HG02759 (cell line): ENCODE results near the gene GALNT12.

Experiments used
- ATAC-seq: cut with Tn5 transposase; IDR thresholded peaks from one replicate; pipeline ENCODE4 v1.9.1; 2021; ENCODE audit warnings: mild to moderate bottlenecking, moderate library complexity; ENCODE audit not compliant: unreplicated experiment

The GALNT12 gene

DNA sequence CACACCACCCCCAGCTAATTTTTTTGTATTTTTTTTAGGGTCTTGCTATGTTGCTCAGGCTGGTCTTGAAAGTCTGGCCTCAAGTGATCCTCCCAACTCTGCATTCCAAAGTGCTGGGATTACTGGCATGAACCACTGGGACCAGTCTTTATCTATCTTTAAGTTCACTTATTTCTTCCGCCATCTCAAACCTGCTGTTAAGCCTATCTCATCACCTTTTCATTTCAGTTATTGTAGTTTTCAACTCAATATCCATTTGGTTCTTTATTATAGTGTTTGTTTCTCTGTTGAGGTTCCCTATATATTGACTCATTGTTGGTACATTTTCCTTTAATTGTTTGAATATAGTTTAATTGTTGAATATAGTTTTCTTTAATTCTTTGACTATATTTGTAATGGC, 48.1 kb downstream of the GALNT12 start:
- ATAC-seq: no peak

DNA sequence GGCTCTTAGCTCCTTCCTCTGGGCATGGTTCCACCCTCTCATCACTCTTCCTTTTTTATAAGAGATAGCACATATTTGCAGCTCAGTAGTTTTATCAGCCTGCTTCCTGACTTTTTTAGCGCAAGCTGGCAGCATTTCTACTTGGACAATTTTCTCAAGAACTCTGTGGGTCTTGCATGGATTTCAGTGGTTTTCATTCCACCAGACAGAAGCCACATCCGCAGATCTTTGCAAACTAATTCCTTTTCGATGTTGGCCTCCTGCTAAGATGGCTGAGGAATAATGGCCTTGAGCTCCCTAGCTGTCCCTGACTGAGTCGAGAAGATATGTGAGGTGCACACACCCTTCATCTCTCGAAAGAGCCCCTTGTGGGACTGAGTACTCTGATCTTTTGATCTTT, 49.5 kb downstream of the GALNT12 start:
- no peak for ATAC-seq

- ATAC-seq: no peak
These were observed 52.5 kb downstream of the GALNT12 start for GRCh38 chr9:98859941-98860340.

DNA sequence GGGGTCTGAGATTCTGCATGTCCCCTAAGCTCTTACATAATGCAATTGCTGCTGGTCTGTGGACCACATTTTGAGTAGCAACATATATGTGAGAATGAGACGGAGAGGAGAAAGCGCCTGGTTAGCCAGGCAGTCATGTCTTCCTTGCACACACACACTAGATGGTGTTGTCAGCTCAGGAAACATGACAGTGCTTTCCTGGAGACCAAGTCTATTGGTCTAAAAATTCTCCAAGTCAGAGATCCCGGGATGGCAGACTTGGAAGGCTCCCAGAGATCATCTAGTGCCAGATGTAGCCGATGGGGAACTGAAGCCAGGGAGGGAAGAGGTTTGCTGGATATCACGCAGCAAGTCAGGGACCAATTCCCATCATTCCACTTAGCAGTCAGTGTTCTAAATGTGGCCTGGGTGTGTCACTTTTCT, 53.4 kb downstream of the GALNT12 start:
- ATAC-seq: no peak

DNA sequence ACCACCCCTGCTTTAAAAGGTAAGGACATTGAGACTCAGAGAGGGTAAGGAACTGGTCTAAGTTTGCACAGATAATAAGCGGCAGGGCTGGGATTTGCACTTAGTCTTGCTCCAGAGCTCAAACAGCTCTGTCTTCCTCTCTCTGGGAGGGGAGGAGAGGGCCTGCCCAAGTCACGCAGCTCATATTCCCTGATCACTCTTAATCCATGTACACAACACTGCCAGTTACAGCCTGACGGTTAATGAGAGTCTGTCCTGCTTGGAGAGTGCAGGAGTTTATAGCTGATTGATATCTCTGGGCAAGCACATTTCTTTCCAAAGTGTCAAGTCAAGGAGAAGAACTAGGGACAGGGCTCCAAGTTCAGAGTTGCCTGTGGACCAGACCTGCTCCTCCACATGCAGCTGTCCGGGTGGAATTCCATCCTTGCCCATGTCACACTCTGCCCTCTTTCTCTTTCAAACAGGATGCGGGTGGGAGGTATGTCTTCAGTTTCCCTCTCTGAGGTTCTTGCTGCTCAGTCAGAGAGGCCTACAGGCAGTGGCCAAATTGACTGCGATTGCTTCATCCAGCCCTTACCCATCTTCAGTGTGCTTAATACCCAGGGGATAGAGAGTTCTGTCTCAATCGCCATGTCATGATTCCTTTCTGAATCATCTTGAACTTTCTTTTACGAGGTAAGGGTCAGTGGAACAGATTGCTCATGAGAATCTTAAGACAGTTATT, 54.5 kb downstream of the GALNT12 start:
- ATAC-seq: no peak

DNA sequence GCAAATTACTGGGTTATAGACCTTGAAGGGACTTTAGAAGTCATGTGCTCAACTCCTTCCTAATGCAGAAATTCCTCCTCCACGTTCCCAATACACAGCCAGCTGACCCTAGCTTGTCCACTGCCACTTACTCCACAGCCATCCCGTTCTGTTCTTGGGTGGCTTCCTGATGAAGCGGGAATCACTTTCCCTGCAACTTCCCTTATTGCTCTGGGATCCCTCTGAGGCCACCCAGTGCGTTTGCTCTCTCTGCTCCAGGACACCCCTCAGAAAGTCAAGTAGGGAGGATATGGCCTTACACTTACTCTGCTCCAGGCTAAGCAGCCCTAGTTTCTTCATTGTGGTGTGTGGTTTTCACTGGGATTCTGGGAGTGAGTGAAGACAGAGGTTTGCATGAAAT, 55.5 kb downstream of the GALNT12 start:
- ATAC-seq: no peak

DNA sequence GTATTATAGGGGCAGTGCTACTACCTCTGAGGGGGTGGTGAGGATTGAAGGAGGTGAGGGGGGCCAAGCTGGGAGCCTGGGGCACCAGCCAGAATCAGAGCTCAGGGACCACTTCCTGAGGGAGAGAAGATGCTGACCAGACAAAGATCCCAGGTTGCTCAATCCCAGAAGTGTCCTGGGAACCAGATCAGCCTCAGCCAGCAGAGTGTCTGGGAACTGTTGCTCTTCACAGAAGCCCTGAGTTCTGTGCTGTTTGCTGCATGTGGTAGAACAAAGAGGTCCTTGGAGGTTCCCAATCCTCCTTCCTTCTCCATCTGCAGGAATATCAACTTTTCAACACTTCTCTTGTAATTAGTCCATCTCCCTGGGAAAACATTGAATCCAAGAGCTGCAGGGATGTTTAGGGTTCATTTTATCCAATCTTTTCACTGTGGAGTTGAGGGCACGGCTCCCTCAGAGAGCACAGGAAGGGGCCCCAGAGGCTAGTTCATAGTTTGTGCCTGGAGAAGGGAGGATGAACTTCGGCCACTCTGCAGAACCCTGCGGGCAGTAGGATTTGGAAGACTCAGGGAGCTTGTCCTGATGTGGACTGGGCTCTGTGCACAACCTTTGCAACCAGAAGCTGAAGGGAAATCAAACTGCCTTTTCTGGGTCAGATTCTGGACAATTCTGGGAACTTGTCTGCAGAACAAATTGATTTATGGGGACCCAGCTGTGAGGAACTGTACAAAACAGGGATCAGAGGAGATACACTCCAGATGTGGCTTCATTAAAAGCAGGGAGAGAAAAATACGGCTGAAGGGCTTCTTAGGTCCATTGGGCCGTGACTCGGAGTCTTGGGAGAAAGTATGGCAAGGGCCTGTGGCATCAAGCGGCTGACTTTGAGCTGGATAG, 57.1 kb downstream of the GALNT12 start:
- no peak for ATAC-seq

GRCh38 chr9:98865284-98865875, 57.9 kb downstream of the GALNT12 start:
- ATAC-seq: no peak

GRCh38 chr9:98866435-98867102, 59.1 kb downstream of the GALNT12 start:
- ATAC-seq: no peak

- no peak for ATAC-seq
These were observed 59.6 kb downstream of the GALNT12 start for GRCh38 chr9:98867103-98867428.

DNA sequence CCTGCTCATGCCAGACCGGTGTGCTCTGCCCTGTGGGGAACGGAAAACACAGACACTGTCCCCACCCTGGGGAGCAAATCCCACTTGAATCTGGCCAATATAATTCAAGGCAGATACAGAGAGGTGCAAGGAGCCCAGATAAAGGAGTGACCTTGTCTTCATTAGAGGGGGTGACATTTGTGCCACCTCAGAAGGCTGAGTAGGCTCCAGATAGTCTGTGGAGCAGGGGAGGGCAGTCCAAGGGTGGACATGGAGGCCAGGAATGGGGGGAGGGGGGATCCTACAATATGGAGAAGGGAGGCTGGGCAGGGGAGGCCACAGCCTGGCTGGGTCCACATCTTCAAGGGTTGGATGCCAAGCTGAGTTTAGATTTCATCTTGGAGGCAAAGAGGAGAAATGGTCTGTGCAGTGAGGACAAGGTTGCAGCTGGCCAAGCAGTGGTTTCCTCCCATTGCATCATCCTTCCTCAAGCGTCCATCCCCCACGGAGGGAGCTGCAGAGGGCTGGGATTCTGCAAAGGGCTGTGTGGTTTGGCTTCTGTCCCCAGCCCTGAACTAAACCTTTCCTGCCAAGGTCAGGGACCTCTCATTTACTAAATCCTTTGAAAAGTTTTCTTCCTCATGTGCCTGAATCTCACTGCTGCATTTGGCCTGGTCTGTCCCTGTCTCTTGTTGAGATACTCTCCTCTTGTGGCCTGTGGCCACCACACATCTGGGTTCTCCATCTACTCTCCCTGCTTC, 60.1 kb downstream of the GALNT12 start:
- no peak for ATAC-seq

- no peak for ATAC-seq
These were observed 61.7 kb downstream of the GALNT12 start for GRCh38 chr9:98869078-98869745.

DNA sequence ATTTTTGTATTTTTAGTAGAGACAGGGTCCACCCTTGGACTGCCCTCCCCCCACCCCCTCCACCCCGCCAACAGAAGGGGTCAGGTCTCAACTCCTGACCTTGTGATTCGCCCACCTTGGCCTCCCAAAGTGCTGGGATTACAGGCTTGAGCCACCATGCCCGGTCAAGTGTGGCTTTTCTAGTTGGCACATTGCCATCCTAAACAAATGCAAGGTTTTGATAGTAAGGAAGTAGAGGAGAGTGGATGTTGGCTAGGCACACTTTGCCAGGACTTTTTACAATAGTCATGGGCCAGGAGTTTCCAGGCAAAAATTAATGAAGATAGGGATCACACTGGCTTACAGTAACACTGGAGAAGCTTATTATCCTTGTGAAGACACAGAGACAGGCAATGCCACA, 62.4 kb downstream of the GALNT12 start:
- no peak for ATAC-seq

DNA sequence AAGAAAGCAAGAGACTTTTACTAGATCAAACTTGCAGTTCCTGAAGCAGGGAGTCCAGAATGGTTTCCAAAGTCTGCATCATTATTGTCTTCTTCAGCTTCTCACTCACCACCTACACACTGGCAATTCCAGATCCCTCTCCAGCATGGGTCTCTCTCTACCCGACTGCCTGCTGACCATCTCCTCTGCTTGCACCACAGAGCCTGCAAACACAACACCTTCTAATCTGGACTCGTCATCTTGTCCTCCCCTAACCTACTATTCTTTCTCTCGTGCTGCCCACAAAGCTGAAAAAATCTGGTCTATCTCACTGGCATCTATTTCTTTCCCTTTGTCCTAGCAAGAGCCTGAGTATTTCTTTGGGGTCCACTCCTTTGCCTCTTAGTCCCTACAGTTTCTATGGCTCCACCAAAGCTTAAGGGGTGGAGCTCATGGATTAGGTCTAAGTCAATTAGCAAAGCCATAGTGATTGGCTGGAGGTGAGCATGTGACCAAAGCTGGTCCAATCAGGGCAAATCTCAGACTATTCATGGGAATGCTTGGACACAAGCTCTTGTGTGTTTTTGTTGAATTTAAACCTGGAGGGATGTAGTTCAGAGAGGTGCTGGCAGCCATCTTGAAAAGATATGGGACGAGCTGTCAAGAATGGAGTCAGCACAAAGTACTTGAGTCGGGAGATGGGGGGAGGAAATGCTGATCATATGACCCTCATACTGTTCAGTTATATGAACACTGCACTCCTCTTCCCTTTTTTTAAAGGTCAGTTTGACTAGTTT, 63.5 kb downstream of the GALNT12 start:
- ATAC-seq: no peak

DNA sequence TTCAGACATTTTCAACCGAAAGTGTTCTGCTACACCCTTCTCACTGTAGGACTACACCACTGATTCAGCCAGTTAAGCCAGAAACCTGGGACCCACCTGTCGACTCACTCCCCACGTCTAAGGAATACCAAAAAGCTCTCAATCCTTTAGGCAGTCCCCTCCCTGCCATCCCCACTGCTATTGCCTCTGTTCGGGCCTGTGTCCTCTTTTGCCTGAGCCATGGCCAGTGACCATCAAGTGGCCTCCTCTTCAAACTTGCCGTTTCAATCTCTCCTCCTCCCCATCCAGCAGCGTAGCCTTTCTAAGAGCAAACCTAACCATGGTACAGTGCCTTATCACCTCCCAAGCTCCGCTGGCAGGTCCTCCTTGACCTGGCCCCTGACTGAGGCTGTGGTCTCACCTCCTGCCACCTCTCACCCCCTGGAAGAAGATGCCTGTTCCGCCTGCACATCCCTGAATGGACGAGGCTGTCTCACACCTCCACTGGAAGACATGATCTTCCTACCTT, 64.1 kb downstream of the GALNT12 start:
- no peak for ATAC-seq

- no peak for ATAC-seq
These were observed 66.1 kb downstream of the GALNT12 start for GRCh38 chr9:98873526-98873925.

- no peak for ATAC-seq
These were observed 66.5 kb downstream of the GALNT12 start for GRCh38 chr9:98873951-98874371.

GRCh38 chr9:98874721-98875255, 67.3 kb downstream of the GALNT12 start:
- no peak for ATAC-seq

DNA sequence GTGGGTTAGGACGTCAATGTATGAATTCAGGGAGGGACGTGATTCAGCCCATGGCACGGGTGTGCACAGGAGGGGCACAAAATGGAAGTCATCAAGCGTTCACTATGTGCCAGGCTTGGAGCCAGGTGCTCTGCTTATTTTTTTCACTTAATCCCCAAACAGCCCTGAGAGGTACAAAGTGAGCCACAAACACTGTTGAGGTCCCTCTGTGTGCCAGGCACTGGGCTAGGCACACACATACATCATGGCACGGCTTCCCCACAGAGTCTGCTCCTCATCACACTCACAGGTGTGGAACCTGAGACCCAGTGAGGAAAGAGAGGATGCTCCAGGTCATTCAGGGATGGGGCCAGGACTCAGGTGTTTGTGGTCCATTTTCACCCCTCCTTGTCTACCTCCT, 68.1 kb downstream of the GALNT12 start:
- no peak for ATAC-seq
